ENCODE data around the gene KIAA0513. TPM values are rescaled to one million over a fixed set of nuclear protein-coding genes. Genes with fewer than 3 reads are reported as not detected.

The KIAA0513 gene
- total RNA-seq, 1 experiment from 2014 or later = 7.8 TPM

DNA sequence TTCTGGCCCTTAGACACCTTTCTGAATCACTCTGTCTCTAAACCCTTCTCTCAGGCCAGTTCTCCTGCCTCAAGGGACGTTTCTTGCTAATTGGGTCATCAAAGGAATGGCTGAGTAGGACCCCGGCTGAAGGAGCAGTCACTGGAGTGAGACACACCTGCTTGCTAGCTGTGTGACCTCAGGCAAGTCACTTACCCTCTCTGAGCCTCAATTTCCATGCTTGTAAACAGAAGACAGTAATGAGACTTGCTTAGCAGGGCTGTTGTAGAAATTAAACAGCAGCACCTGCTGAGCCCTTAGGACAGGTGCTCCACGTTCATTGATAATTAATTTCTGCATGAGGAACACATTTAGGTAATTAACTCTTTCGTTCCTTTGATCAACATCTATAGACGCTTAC is 77.9 kb downstream of the KIAA0513 start:
- POLR2A ChIA-PET = no interaction called here
- Mint-ChIP-seq H3K9me3 (no peaks in the 10 kb centered on the region), H3K27ac (no peak overlapping the region), H3K4me1 (no peaks in the 10 kb centered on the region), H3K4me3 (no peak overlapping the region), H3K36me3 (no peaks in the 10 kb centered on the region), H3K27me3 (ENCODE audit: low read depth) (no peaks in the 10 kb centered on the region; the same call in 1 of the 2 replicates)
- CTCF ChIA-PET = interaction anchor here (1.2 to 4.8 kb wide), 5 partner anchors 9 to 385 kb away, joined by 3 to 42 read pairs (median 4); no protein-coding TSS in a partner anchor
- ATAC-seq (no peak), DNase-seq (ENCODE audit: low spot score) (no peak)
- TF ChIP-seq RELA (CRISPR knock-in tag; IDR thresholded peaks at IDR 0.05; ENCODE audit: borderline replicate concordance) = no peak
- TF ChIP-seq IRF2 (CRISPR knock-in tag; IDR thresholded peaks at IDR 0.05; ENCODE audit: borderline replicate concordance, low read depth) = no peak
- no peak for TF ChIP-seq ZNF512 (CRISPR knock-in tag; IDR thresholded peaks at IDR 0.05; ENCODE audit: borderline replicate concordance)
- TF ChIP-seq ATF1 (CRISPR knock-in tag; IDR thresholded peaks at IDR 0.05) = no peak
- no peak for TF ChIP-seq PRRX2 (CRISPR knock-in tag; IDR thresholded peaks at IDR 0.05)
- TF ChIP-seq, protein P1, sequence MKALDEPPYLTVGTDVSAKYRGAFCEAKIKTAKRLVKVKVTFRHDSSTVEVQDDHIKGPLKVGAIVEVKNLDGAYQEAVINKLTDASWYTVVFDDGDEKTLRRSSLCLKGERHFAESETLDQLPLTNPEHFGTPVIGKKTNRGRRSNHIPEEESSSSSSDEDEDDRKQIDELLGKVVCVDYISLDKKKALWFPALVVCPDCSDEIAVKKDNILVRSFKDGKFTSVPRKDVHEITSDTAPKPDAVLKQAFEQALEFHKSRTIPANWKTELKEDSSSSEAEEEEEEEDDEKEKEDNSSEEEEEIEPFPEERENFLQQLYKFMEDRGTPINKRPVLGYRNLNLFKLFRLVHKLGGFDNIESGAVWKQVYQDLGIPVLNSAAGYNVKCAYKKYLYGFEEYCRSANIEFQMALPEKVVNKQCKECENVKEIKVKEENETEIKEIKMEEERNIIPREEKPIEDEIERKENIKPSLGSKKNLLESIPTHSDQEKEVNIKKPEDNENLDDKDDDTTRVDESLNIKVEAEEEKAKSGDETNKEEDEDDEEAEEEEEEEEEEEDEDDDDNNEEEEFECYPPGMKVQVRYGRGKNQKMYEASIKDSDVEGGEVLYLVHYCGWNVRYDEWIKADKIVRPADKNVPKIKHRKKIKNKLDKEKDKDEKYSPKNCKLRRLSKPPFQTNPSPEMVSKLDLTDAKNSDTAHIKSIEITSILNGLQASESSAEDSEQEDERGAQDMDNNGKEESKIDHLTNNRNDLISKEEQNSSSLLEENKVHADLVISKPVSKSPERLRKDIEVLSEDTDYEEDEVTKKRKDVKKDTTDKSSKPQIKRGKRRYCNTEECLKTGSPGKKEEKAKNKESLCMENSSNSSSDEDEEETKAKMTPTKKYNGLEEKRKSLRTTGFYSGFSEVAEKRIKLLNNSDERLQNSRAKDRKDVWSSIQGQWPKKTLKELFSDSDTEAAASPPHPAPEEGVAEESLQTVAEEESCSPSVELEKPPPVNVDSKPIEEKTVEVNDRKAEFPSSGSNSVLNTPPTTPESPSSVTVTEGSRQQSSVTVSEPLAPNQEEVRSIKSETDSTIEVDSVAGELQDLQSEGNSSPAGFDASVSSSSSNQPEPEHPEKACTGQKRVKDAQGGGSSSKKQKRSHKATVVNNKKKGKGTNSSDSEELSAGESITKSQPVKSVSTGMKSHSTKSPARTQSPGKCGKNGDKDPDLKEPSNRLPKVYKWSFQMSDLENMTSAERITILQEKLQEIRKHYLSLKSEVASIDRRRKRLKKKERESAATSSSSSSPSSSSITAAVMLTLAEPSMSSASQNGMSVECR (CRISPR knock-in tag; IDR thresholded peaks at IDR 0.05; ENCODE audit: borderline replicate concordance) = no peak
- no peak for TF ChIP-seq SMAD3 (CRISPR knock-in tag; IDR thresholded peaks at IDR 0.05; ENCODE audit: borderline replicate concordance)
- no peak for TF ChIP-seq GTF2I (CRISPR knock-in tag; conservative IDR thresholded peaks at IDR 0.05)
- TF ChIP-seq ZNF121 (CRISPR knock-in tag; IDR thresholded peaks at IDR 0.05) = no peak
- no peak for TF ChIP-seq E2F1 (CRISPR knock-in tag; IDR thresholded peaks at IDR 0.05)
- TF ChIP-seq ATF6 (CRISPR knock-in tag; IDR thresholded peaks at IDR 0.05) = no peak

- no peaks in the 10 kb centered on the region; the same call in 1 of the 2 replicates for H3K27me3 Mint-ChIP-seq (ENCODE audit: low read depth)
- H3K27ac Mint-ChIP-seq = no peak overlapping the region
- no peaks in the 10 kb centered on the region for H3K36me3 Mint-ChIP-seq
- ATAC-seq = no peak
- CTCF ChIA-PET = interaction anchor here (4.8 kb wide), 1 partner anchor 8 kb away, joined by 42 read pairs; no protein-coding TSS in a partner anchor
- DNase-seq (ENCODE audit: low spot score) = no peak
- H3K9me3 Mint-ChIP-seq = no peaks in the 10 kb centered on the region
- TF ChIP-seq ZNF121 (CRISPR knock-in tag; IDR thresholded peaks at IDR 0.05) (0 out of 2 replicates have a peak, but pooled peaks have one; percentile 30), ELF4 (CRISPR knock-in tag; IDR thresholded peaks at IDR 0.05; ENCODE audit: low read depth) (no peak), ZNF423 (CRISPR knock-in tag; IDR thresholded peaks at IDR 0.05) (no peak)
- no peak overlapping the region for H3K4me3 Mint-ChIP-seq
- POLR2A ChIA-PET = no interaction called here
- H3K4me1 Mint-ChIP-seq = no peaks in the 10 kb centered on the region; the same call in 1 of the 2 replicates
Measured at GRCh38 chr16:85107083-85107482, 79.5 kb downstream of the KIAA0513 start.

- ChIA-PET CTCF (no interaction called here), POLR2A (no interaction called here)
- H3K27ac Mint-ChIP-seq = no peak overlapping the region
- no peaks in the 10 kb centered on the region; the same call in 1 of the 2 replicates for H3K4me1 Mint-ChIP-seq
- H3K9me3 Mint-ChIP-seq = no peaks in the 10 kb centered on the region
- H3K4me3 Mint-ChIP-seq = no peak overlapping the region
- DNase-seq (ENCODE audit: low spot score) (no peak), ATAC-seq (no peak)
- H3K27me3 Mint-ChIP-seq (ENCODE audit: low read depth) = no peaks in the 10 kb centered on the region; the same call in 1 of the 2 replicates
- no peaks in the 10 kb centered on the region for H3K36me3 Mint-ChIP-seq
- TF ChIP-seq E2F5 (CRISPR knock-in tag; IDR thresholded peaks at IDR 0.05) (no peak), SMAD3 (CRISPR knock-in tag; IDR thresholded peaks at IDR 0.05; ENCODE audit: borderline replicate concordance) (no peak), FOXJ3 (CRISPR knock-in tag; IDR thresholded peaks at IDR 0.05; ENCODE audit: borderline replicate concordance) (no peak), ZNF423 (CRISPR knock-in tag; IDR thresholded peaks at IDR 0.05) (no peak), ZNF219 (CRISPR knock-in tag; IDR thresholded peaks at IDR 0.05; ENCODE audit: borderline replicate concordance) (no peak), ATF3 (CRISPR knock-in tag; conservative IDR thresholded peaks at IDR 0.05) (no peak), CREB1 (CRISPR knock-in tag; IDR thresholded peaks at IDR 0.05) (no peak), HMGA2 (CRISPR knock-in tag; IDR thresholded peaks at IDR 0.05) (no peak)
- TF ChIP-seq, protein P2, sequence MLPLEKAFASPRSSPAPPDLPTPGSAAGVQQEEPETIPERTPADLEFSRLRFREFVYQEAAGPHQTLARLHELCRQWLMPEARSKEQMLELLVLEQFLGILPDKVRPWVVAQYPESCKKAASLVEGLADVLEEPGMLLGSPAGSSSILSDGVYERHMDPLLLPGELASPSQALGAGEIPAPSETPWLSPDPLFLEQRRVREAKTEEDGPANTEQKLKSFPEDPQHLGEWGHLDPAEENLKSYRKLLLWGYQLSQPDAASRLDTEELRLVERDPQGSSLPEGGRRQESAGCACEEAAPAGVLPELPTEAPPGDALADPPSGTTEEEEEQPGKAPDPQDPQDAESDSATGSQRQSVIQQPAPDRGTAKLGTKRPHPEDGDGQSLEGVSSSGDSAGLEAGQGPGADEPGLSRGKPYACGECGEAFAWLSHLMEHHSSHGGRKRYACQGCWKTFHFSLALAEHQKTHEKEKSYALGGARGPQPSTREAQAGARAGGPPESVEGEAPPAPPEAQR (CRISPR knock-in tag; IDR thresholded peaks at IDR 0.05) = no peak
Measured at GRCh38 chr16:85107532-85107931, 79.9 kb downstream of the KIAA0513 start.

All from WTC11 (cell line).